MCF 10A (cell line): ENCODE data around the gene ARPC5. TPM values are rescaled to one million over a fixed set of nuclear protein-coding genes. Genes with fewer than 3 reads are reported as not detected.

Source experiments
- BruUV-seq: library from RNA; stranded (reverse); fragments of 400-500 nt; replicated peaks from 2 replicates; lab custom pipeline; 2021; lab: Mats Ljungman, UMichigan
- CTCF ChIA-PET: fragments of 300-600 bp; sonication (Branson Sonifier 250); formaldehyde crosslinking; extraction: SDS; loops from one replicate; lab custom pipeline; 2021; ENCODE audit warnings: antibody characterized with exemption, inconsistent platforms; lab: Yijun Ruan, JAX
- POLR2A ChIA-PET: fragments of 300-600, 350-650 bp; sonication (Branson Sonifier 250); formaldehyde crosslinking; extraction: SDS; loops from one replicate; lab custom pipeline; 2020; ENCODE audit warnings: antibody characterized with exemption, inconsistent platforms; lab: Yijun Ruan, JAX
- DNase-seq: peaks from one replicate; pipeline ENCODE4 v3.0.0-alpha.2; 2018; ENCODE audit not compliant: unreplicated experiment
- H3K27ac Mint-ChIP-seq: one replicate; pipeline ENCODE4 v1.8.0; 2022; ENCODE audit warnings: mild to moderate bottlenecking, low read depth, mixed read lengths; ENCODE audit not compliant: unreplicated experiment
- H3K27me3 Mint-ChIP-seq: one replicate; pipeline ENCODE4 v1.8.0; 2022; ENCODE audit warnings: mixed read lengths; ENCODE audit not compliant: insufficient read depth, unreplicated experiment
- H3K36me3 Mint-ChIP-seq: one replicate; pipeline ENCODE4 v1.8.0; 2022; ENCODE audit warnings: mild to moderate bottlenecking, moderate library complexity, mixed read lengths; ENCODE audit not compliant: insufficient read depth, unreplicated experiment
- H3K4me1 Mint-ChIP-seq: one replicate; pipeline ENCODE4 v1.8.0; 2022; ENCODE audit warnings: mixed read lengths; ENCODE audit not compliant: insufficient read depth, unreplicated experiment
- H3K4me3 Mint-ChIP-seq: one replicate; pipeline ENCODE4 v1.8.0; 2022; ENCODE audit warnings: mild to moderate bottlenecking, moderate library complexity, mixed read lengths; ENCODE audit not compliant: unreplicated experiment
- H3K9me3 Mint-ChIP-seq: one replicate; pipeline ENCODE4 v1.8.0; 2022; ENCODE audit warnings: mixed read lengths; ENCODE audit not compliant: unreplicated experiment
- CTCF ChIP-seq: fragments of 200-600 bp; IDR thresholded peaks from one replicate; pipeline ENCODE4 v1.8.0; 2022; ENCODE audit warnings: antibody characterized with exemption, mild to moderate bottlenecking; ENCODE audit not compliant: unreplicated experiment
- intact Hi-C: fragments of 100-400 bp; cut with micrococcal nuclease; formaldehyde crosslinking; loops from 2 replicates; pipeline ENCODE4 v1.14.1; 2022
- total RNA-seq: library from RNA; stranded (reverse); gene quantifications from 2 replicates; pipeline ENCODE4 v1.2.3, GENCODE V29; 2022

The ARPC5 gene
- total RNA-seq, 1 experiment from 2014 or later = 195 TPM

DNA sequence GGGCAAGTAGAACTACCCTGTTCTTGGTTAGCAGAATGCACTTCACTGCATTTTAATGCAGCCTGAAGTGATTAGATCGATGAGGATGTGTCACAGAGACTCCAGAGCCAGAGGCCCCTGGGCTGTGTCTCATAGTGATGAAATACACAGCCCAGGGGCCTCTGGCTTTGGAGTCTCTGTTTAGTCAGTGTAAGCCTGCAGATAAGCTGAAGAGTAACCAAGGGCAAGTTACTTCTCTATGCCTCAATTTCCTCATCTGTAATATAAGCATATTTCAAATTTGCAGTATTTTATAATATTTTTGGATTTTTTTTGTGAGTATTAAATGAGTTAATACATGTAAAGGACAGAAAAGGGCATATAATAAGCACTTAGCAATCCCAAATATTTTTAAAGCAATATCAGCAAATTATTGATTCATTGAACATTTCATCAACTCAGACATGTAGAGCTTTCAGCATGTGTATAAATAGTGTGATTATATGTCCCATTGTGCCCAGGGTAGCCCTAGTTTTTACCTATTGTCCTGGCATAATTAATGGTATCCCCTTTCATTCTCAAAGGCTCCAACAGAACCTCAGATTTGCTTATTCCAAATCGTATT is 41.1 kb upstream of the ARPC5 start:
- DNase-seq = peak; percentile 37
- no peaks in the 10 kb centered on the region for H3K27me3 Mint-ChIP-seq
- intact Hi-C loops = no loop called here

DNA sequence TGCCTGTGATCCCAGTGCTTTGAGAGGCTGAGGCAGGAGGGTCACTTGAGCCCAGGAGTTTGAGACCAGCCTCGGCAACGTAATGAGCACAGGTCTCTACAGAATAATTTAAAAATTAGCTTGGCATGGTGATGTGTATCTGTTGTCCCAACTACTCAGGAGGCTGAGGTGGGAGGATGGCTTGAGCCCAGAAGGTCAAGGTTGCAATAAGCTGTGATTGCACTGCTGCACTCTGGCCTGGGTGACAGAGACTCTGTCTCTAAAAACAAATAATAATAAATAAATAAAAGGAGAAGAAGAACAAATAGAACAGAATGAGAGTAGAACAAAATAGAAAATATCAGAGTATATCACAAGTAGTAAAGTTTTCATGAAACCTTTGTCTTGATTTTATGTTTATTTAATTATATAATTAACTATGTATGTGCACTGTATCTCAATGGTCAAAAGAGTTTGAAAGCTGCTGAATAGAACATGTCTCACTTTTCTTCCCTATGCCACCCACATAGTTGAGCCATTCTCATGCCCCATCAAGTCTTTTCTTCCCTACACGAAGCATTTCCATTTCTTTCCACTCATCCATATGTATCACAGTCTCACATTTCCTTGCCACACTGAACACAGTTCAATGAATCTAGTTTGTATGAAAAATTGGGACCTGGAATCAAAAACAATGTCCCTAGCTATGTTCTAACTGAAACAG is 40.5 kb upstream of the ARPC5 start:
- TF ChIP-seq CTCF = no peak
- no peaks in the 10 kb centered on the region for H3K9me3 Mint-ChIP-seq
- no peak overlapping the region for H3K27ac Mint-ChIP-seq
- H3K4me3 Mint-ChIP-seq = no peak overlapping the region
- DNase-seq = no peak
- intact Hi-C loops = no loop called here
- H3K36me3 Mint-ChIP-seq = no peaks in the 10 kb centered on the region
- ChIA-PET POLR2A (interaction anchor here (1.0 to 1.3 kb wide), 3 partner anchors 11 to 42 kb away, joined by 4 to 6 read pairs (median 4); no protein-coding TSS in a partner anchor), CTCF (interaction anchor here (0.7 to 5.4 kb wide), 8 partner anchors 8 to 1941 kb away, joined by 3 to 61 read pairs (median 4); no protein-coding TSS in a partner anchor)
- BruUV-seq = no TSS peak
- peaks cover 14% of the 10 kb centered on the region for H3K4me1 Mint-ChIP-seq
- H3K27me3 Mint-ChIP-seq = no peaks in the 10 kb centered on the region

More for the DNA sequence above, 41.1 kb upstream of the ARPC5 start:
- no peak for TF ChIP-seq CTCF
- Mint-ChIP-seq H3K27ac (no peak overlapping the region), H3K4me3 (no peak overlapping the region), H3K4me1 (peaks cover 14% of the 10 kb centered on the region), H3K36me3 (no peaks in the 10 kb centered on the region), H3K9me3 (no peaks in the 10 kb centered on the region)
- CTCF ChIA-PET = interaction anchor here (0.6 to 5.4 kb wide), 9 partner anchors 8 to 1942 kb away, joined by 3 to 61 read pairs (median 4); no protein-coding TSS in a partner anchor
- no TSS peak for BruUV-seq
- POLR2A ChIA-PET = interaction anchor here (0.6 to 1.3 kb wide), 4 partner anchors 21 to 76 kb away, joined by 3 to 6 read pairs (median 5); no protein-coding TSS in a partner anchor

GRCh38 chr1:183675381-183675780 is 39.8 kb upstream of the ARPC5 start:
- intact Hi-C loops = no loop called here
- TF ChIP-seq CTCF = no peak
- no peak for DNase-seq
- H3K9me3 Mint-ChIP-seq = no peaks in the 10 kb centered on the region
- no peaks in the 10 kb centered on the region for H3K36me3 Mint-ChIP-seq
- H3K27me3 Mint-ChIP-seq = no peaks in the 10 kb centered on the region
- ChIA-PET POLR2A (interaction anchor here (1.3 kb wide), 2 partner anchors 10 kb away, joined by 4 to 5 read pairs; no protein-coding TSS in a partner anchor), CTCF (interaction anchor here (0.8 to 5.4 kb wide), 4 partner anchors 9 to 240 kb away, joined by 3 to 61 read pairs (median 26); no protein-coding TSS in a partner anchor)
- H3K27ac Mint-ChIP-seq = no peak overlapping the region
- BruUV-seq = no TSS peak
- peaks cover 14% of the 10 kb centered on the region for H3K4me1 Mint-ChIP-seq
- H3K4me3 Mint-ChIP-seq = no peak overlapping the region

DNA sequence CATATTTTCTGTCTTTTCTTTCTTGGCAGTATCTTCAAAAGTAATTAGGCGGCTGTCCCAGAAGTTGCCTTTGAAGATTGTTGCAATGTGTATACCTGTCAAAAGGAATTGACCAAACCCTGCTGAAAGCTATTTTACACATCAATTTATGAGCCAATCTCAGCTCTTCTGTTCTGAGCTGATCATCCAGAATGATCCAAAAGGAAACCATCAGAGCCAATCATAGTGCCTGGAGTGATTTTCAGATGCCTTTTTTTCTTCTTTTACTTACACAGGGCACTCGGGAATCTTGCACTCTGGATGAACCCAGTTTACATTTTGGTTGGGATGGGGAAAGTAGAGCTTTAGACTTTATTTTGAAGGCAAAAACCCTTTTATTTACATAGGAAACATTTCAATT is 39.3 kb upstream of the ARPC5 start:
- H3K27ac Mint-ChIP-seq = no peak overlapping the region
- CTCF ChIA-PET = interaction anchor here (0.7 to 5.4 kb wide), 7 partner anchors 10 to 240 kb away, joined by 3 to 61 read pairs (median 3); partner anchors contain the start of gene APOBEC4
- intact Hi-C loops = no loop called here
- BruUV-seq = no TSS peak
- no peaks in the 10 kb centered on the region for H3K9me3 Mint-ChIP-seq
- no peak overlapping the region for H3K4me3 Mint-ChIP-seq
- H3K4me1 Mint-ChIP-seq = peaks cover 14% of the 10 kb centered on the region
- POLR2A ChIA-PET = interaction anchor here (0.6 to 1.3 kb wide), 3 partner anchors 10 to 20 kb away, joined by 3 to 5 read pairs (median 4); no protein-coding TSS in a partner anchor
- no peaks in the 10 kb centered on the region for H3K36me3 Mint-ChIP-seq
- no peaks in the 10 kb centered on the region for H3K27me3 Mint-ChIP-seq
- DNase-seq = no peak
- TF ChIP-seq CTCF = no peak
